GM21526 (cell line): Measurements from ENCODE around the gene CYB5B.
A peak's percentile ranks its signal among the peaks of the same experiment; 100 is the strongest.
"Not testable (repeated sequence)": the region's sequence is repeated elsewhere in the genome, so short reads cannot be mapped to it uniquely, and the experiment has no call there.

Experiments used
- ATAC-seq: cut with Tn5 transposase; IDR thresholded peaks from one replicate; pipeline ENCODE4 v1.9.1; 2021; ENCODE audit warnings: moderate library complexity; ENCODE audit not compliant: unreplicated experiment, low FRiP score

Gene CYB5B

DNA sequence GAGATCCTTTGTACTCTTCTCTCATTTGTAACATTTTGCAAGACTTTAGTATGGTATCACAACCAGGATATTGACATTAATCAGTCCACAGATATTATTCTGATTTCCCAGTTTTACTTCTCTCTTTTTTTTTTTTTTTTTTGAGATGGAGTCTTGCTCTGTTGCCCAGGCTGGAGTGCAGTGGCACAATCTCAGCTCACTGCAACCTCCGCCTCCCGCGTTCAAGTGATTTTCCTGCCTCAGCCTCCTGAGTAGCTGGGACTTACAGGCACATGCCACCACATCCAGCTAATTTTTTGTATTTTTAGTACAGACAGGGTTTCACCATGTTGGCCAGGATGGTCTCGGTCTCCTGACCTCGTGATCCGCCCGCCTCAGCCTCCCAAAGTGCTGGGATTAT, 16.6 kb downstream of the CYB5B start:
- ATAC-seq, result not testable (repeated sequence)

DNA sequence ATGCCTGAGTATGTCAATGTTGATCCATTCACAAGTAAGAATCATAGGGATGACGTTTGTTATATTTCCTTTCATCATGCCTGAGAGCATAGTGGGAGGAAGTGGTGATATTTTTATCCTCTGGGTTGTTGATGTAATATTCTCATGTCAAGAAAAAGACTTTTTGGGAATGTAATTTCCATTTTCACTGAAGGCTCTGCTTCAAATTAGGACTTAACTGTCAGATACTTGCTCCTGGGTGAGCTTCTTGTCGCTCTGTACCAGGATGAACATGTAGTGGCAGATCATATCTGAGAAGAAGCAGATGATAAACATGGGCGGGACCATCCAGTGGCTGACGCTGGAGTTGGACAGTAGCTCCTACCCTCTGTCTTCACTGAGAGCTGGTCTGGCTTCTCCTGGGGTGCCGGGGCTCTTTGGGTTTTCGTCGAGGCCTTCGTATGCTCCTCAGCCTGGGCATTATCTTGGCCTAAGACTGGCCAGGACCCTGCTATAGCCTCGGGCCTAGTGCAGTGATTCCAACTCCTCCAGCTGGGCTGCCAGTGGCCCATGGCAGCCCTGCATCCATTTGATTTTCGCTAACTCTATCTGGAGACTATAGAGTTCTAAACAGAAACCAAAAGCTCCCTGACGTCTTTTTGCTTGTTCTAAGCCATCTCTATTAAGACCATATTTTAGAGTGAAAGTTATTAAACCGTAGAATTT, 19.7 kb downstream of the CYB5B start:
- no peak for ATAC-seq

DNA sequence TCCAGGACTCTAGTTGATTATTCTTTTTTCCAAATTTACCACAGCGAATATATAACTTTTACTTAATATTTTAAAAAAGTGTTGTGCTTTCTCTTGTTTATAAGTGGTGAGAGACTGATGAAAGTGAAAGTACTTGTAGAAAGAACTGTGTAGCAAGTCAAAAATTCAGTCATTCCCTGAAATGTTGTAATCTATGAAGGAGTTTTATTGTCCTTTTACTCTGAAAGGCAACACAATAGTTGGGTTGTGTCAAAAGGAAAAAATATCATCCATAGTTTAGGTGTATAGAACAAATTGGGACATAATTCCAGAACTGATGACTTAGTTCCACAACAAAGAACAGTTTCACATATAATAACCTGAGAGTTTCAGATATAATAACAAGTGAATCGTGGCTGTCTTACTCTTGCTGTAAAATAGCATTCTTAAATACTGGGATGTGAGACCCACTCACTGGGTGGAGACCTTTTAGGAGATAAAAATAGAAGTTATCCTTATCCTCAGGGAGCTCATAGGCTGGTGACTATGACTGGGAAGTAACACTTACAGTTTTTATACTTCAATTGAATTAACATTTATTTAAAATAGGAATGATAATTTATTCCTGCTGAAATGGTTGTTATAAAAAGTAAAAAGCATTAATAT, 20.6 kb downstream of the CYB5B start:
- ATAC-seq, result no peak

DNA sequence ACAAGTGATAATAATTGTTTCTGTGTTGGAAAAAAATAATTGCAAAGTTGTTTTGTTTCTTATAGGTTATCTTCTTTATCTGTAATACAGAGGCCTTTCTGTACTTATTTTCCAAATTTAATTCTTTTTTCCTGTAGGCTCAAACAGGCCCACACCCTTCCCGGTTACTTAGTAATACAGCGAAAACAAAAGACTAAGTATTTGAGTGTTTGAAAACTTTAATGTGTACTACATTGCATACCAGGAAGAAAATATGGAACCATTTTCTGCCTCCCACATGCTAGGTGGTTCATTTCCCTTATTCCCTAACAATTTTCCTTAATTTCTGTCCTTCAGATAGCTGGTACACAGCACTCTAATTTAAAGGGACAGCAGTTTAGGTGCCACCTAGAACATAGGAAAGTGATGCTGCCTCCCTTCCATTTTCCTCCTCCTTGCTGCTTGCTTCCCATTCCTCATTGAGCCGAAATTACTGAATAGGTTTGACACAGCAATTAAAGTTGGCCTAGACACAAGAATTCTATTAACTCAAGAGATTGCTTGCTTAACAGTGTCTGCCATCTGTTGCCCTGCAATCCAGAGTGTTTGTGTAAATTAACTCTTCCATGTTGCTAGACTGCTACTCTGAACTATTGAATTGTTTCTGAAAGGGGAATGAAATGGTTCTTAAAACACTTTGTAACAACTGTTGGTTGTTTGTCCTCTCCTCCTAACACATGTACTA, 24.2 kb downstream of the CYB5B start:
- no peak for ATAC-seq

DNA sequence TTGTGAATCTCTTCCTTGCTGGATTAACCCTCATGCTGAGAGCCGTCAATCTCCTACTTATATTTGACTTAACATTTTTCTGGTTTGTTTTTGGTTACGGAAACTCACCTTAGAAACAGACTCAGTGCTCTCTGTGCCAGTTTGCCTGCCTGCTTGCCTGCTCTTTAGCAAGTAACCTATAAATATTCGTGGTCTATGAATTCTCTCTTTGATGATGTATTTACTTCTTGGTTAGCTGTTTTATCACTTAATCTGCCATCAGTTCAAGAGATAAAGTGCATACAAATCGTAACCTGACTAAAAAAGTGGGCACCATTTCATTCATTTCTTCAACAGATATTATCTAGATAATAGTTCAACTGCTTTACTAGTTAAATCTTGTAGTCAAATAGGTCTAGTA, 26.7 kb downstream of the CYB5B start:
- no peak for ATAC-seq

DNA sequence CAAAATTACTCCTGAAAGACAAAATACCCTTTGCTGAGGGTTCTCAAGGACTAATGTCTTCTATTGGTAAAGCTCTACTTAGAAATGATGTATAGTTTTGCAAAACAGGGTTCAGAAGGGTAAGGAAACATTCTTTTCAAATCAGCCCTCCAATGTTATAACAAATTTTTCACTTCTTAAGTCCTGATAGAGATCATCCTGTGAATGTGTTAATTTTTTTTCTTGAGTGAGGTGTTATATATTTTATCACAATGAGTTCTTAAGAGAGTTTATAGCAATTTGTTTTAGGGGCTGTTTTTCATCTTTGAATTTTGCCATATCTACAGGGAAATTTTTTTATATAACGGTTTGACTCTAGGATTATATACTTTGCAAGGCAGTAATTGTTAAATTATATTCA, 29.5 kb downstream of the CYB5B start:
- ATAC-seq, result no peak

DNA sequence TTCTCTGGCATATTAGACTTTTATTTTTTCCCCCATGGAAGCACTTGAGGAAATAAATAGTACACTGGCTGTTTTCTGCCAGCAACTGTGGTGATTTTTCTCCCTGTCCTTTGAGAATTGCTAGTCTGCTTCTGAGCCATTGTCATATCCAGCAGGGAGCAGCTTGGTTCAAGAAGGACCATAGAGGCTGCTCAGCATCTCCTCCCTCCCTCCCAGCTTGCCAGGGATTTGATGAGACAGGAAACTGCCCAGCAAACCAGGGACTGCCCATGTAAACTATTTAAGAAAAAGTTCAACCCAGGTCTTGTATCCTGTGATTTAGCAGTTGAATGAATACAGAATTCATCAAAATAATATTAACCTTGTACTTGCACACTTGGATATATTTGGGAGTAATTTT, 39.5 kb downstream of the CYB5B start:
- ATAC-seq, result no peak

DNA sequence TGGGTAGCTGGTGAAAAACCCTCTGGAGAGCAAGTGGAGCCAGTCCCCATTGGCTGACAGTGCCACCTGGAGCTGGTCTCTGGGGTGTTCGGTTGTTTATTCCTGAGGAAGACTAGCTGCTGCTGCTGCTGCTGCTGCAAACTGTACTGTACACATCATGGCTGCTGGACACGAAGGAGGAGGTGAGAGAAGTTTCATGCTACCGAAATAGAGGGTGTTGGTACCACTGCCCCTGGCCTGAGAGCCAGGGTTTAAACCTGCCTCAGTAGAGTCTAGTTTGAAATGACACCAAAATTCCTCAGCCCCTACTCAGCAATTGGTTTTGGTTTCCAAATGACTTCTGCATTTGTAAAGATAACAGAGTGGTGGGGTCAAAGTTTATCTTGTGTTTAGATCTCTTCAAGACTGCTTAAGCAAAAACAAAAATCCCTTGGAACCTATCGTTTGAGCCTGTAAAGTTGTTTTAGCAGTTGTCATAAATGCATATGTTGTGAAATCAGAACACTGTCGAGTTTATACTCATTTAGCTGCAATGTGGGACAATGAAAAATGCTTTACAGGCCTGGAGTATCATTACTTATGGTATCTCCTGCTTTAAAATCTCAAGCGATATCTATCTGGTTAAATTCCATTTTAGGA, 40.8 kb downstream of the CYB5B start:
- ATAC-seq, result no peak

DNA sequence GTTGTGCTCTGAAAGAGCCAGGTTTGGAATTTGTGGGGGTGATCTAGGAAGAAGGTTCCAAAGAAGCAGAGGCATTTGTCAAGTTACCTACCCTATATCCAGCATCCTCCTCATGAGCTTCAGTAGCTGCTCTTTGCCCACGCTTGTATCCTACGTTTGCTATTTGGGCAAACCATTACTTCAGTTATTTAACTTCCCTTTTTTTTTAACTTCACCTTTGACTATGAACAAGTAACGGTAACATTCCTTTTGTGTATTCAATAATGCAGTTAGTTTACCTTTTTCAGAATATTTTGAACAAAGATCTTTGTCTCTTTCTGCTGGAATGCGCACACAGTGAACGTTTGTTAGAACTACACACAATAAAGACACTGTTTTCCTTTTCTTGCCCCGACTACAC, 41.5 kb downstream of the CYB5B start:
- no peak for ATAC-seq

DNA sequence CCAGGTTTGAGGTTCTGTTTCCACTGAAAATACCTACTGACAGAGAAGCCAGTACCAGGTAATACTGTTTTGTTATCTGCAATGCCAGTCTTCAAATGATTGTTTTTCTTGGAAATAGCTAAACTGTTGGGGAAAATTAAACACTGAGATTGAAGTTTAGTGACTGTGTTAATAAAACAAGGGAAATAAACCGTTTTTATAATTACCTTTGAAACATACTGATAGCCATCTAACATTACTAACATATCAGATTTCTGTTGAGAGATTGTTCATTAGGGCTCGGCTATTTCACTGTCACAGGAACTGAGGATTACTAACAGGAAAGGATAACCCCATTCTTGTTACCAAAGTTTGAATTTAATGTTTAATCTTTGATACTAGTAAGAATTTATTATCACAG, 42.1 kb downstream of the CYB5B start:
- no peak for ATAC-seq

DNA sequence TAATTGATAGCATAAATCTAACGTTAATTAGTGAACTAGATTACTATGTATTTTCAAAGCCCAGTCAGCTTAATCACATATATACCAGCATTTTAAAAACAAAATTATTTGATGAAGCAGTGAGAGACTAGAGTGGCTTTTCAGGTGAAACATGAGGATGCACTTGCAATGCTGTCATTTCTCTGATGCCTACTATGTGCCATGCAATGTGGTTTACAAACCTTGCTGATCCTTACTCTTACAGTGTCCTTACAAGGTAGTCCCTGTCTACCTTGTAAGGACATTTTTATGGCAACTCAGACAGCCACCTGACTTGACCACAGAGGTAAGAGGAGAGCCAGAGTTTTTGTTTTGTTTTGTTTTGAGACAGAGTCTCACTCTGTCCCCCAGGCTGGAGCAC, 42.7 kb downstream of the CYB5B start:
- no peak for ATAC-seq

DNA sequence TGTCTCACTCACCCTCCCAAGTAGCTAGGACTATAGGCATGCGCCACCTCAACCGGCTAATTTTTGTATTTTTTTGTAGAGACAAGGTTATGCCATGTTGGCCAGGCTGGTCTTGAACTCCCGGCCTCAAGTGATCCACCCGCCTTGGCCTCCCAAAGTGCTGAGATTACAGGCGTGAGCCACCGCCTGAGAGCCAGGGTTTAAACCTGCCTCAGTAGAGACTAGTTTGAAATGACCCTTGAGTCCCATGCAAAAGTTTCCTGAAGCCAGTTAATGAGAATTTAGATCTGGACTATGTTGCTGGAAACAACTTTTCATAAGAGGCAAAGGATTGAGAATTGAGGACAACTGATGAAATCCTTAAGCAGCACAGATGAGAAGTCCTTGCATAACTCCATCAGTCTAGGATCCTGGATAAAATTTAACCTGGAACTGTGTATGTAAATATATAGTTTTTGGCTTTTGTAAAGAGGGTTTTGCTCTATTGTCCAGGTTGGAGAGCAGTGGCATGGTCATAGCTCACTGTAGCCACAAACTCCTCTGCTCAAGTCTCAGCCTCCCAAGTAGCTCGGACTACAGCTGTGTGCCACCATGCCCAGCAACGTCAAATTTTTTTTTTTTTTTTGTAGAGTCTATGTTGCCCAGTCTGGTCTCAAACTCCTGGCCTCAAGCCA, 43.2 kb downstream of the CYB5B start:
- no peak for ATAC-seq

DNA sequence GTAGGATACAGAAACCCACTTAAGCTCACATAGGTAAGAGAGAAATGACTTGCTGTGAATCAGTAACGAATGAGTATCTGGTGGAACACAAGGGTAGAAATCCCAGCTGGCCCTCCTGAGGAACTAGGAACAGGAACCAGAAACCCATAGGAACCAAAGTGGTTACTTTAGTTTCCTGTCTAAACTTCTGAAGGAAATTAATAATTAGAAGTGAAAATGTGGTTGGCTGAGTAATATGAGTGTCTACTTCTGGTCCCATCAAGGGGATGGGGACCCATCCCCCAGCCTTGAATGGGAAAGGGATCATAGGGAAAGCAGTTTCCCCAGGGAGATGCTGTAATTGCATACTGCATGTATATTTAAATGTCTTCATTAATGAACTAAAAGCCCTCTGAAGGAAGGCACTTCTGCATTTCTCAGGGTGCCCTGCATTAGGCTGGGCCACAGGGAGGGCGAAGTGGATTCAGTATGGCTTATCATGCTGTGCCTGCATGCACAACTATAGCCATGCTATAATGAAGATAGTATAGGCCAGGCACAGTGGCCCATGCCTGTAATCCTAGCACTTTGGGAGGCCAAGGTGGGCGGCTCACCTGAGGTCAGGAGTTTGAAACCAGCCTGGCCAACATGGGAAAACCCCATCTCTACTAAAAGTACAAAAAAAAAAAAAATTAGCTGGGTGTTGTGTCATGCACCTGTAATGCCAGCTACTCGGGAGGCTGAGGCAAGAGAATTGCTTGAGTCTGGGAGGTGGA, 45.6 kb downstream of the CYB5B start:
- ATAC-seq, result peak; percentile 41

DNA sequence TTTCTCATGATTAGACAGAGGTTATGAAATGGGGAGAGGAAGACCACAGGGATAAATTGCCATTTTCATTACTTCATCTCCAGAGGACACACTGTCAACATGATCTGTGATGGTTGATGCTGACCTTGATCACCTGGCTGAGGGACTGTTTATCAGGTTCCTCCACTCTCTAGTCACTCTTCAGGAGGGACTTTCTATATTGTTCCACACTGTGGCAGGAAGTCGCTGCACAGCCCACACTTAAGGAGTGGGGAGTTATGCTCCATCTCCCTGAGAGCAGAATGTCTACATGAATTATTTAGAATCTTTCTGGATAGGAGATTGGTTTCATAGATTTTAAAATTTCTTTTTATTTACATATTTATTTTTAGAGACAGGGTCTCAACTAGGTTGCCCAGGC, 46.7 kb downstream of the CYB5B start:
- no peak for ATAC-seq

DNA sequence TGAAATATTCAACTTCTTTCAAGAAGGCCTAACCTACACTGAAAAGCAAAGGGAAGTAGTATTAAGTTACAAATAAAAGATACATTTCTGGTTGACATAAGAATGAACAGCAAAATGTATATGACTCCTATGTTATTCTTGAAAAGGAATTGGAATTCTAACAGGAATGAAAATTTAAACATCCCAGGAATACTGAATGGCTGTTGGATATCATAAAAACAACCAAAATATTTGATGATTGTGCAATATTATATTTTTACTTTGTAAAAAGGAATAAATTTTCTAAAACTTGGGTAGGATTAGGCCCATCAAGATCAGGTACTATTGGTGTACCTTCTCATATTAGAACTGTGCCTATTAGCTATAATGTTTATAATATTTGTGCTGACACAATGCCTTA, 50.0 kb downstream of the CYB5B start:
- ATAC-seq, result no peak

DNA sequence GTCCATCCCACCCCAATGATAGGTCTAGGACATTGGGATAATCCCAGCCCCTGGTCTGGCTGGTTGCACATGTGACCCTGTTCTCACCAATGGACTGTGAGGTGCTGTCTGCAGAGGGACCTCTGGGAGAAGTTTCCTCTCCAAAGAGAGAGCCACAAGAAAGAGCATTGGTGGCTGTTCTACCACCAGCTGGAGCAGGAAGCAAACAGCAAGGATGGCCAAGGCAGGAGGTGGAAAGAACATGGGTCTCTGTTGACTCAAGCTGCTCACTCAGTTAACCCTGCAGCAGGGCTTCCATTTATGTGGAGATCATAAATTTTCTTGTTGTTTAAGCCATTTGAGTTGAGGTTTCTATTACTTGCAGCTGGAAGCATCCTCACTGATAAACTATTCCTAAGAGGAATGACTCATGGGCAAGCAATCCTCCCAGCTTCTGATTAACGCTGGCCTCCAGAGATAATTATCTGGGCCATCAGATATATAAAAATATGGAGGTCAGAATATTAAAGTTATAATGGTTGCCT, 52.6 kb downstream of the CYB5B start:
- ATAC-seq, result no peak

DNA sequence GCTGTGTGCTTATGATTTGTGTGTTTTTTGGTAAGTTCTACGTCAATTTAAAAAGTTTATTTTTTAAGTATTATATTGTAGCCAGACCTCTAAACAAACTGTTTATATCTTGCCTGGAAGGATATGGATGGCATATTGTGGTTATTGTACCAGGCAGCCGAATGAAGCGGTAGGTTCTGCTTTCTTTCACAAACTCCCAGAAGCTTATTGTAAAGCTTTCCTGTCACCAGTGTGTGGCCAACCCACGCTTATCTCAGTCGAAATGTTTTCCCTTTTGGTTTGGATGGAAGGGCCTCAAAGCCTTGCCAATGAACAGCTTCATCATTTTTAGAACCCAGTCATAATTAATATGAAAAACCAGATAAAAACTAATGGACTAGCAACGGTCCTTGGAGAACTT, 53.1 kb downstream of the CYB5B start:
- no peak for ATAC-seq

DNA sequence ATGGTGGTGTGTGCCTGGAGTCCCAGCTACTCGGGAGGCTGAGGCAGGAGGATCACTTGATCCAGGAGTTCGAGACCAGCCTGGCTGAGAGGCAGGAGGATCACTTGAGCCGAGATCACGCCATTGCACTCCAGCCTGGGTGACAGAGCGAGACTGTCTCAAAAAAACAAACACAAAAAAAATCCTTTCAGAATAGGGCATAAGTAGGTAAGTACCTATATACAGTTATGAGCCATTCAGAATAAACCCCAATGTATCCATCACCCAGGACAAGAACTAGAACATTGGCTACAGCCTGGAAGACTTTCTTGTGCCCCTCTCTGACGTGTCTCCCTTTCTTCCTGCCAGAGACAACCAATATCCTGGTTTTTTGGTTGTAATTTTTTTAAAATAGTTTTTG, 54.3 kb downstream of the CYB5B start:
- ATAC-seq, result no peak

DNA sequence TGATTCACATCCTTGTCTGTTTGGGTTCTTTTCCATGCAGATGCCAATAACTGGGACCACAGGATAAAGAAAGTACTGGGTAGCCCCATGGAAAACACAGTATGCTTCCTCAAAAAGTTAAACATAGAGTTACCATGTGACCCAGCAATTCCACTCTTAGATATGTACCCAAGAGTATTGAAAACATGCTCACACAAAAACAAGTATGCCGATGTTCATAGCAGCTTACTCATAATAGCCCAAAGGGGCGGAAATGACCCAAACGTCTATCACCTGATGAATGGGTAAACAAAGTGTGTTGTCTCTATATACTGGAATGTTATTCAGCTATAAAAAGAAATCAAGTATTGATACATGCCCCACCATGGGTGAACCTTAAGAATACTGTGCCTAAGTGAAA, 55.4 kb downstream of the CYB5B start:
- ATAC-seq, result no peak

DNA sequence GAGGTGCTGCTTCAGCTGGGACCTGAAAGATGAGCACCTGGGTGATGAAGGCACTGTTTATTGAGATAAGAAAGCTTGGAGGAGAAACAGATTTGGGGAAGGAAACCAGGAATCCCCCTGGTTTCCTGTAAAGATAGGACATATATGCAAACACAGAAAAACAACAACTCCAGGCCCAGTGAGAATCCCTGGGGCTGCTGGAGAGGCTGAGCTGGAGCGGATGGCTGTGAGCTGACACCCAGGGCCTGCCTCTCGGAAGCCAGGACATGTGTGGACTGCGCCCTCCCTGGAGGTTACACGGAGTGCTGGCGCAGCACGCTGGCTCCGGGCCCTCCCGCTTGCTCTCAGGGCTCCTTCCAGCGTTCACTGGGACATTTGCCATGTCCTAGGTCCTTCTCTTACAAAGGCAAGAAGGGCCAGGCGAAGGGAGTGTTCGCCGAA, 57.5 kb downstream of the CYB5B start:
- no peak for ATAC-seq
